Mammary epithelial cell (primary cell): ENCODE measurements around the gene ZMIZ1.

Experiments
- EZH2 ChIP-seq: IDR thresholded peaks from 2 replicates; pipeline ENCODE4 v1.6.1; 2012; ENCODE audit warnings: low read length, inconsistent platforms, borderline replicate concordance
- TF ChIP-seq, protein P1 (sequence below), 2 donors: IDR thresholded peaks in 1 of 2; conservative IDR thresholded peaks in 1 of 2; 2 replicates each; pipeline ENCODE4 v1.5.1; 2011 to 2012; ENCODE audit warnings: inconsistent platforms in 2 of 2, low read length in 2 of 2, mild to moderate bottlenecking in 2 of 2, control low read depth in 1 of 2, low read depth in 1 of 2; ENCODE audit not compliant: insufficient read depth in 1 of 2; ENCODE audit errors: extremely low read depth in 1 of 2

DNA sequence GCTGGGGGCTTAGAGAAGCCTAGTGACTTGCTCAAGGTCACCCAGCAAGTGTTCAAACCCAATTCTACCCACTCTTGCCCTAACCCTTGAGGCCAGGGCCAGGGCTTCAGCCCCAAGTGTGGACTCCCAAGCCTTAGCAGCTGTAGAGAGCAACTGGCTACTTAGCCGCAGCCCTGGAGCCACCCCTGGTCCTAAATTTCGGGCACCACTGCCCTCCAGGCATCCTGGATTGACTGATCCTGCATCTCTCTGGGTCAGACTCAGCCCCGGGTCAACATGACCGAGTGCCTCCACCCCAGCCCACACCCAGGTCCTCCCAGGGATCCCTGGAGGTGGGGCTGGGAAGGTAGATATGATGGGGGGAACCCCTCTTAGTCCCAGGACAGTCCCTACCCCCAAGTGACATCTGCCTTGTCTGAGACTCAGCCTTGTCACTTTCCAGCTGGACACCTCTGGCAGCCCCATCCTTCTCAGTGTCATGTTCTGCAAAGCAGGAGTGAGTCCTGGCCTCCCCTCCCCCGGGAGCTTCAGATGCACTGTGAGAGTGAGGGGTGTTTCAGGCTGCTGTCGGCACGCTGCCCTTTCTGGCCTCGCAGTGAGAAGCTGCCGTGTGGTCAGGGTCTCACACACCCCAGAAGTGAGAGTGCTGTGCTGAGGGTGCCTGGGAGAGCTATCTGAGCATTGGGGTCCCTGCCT is 89.8 kb downstream of the ZMIZ1 start:
- TF ChIP-seq, protein P1, sequence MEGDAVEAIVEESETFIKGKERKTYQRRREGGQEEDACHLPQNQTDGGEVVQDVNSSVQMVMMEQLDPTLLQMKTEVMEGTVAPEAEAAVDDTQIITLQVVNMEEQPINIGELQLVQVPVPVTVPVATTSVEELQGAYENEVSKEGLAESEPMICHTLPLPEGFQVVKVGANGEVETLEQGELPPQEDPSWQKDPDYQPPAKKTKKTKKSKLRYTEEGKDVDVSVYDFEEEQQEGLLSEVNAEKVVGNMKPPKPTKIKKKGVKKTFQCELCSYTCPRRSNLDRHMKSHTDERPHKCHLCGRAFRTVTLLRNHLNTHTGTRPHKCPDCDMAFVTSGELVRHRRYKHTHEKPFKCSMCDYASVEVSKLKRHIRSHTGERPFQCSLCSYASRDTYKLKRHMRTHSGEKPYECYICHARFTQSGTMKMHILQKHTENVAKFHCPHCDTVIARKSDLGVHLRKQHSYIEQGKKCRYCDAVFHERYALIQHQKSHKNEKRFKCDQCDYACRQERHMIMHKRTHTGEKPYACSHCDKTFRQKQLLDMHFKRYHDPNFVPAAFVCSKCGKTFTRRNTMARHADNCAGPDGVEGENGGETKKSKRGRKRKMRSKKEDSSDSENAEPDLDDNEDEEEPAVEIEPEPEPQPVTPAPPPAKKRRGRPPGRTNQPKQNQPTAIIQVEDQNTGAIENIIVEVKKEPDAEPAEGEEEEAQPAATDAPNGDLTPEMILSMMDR (conservative IDR thresholded peaks at IDR 0.05 in 1 of 2, IDR thresholded peaks at IDR 0.05 in 1 of 2; ENCODE audit: extremely low read depth in 1 of 2, insufficient read depth in 1 of 2, low read depth in 1 of 2, low read length in 2 of 2) = no peak
- no peak for TF ChIP-seq EZH2
